HG03108 (cell line): ENCODE results near the gene FOXE1.

Source experiments
- ATAC-seq: cut with Tn5 transposase; IDR thresholded peaks from one replicate; pipeline ENCODE4 v1.9.1; 2021; ENCODE audit warnings: moderate library complexity; ENCODE audit not compliant: unreplicated experiment

The FOXE1 gene

GRCh38 chr9:97848215-97848479 lies 4.9 kb upstream of the FOXE1 start:
- ATAC-seq = no peak

- no peak for ATAC-seq
Measured at GRCh38 chr9:97848480-97849237, 4.4 kb upstream of the FOXE1 start.

GRCh38 chr9:97849980-97850379 lies 3.0 kb upstream of the FOXE1 start:
- no peak for ATAC-seq

GRCh38 chr9:97850746-97851445 lies 2.1 kb upstream of the FOXE1 start:
- no peak for ATAC-seq

- no peak for ATAC-seq
Measured at GRCh38 chr9:97851446-97851883, 1.6 kb upstream of the FOXE1 start.

GRCh38 chr9:97852001-97852398 lies 1.0 kb upstream of the FOXE1 start:
- ATAC-seq = no peak

GRCh38 chr9:97852399-97853055 lies 499 bp upstream of the FOXE1 start:
- no peak for ATAC-seq

GRCh38 chr9:97853844-97854695 lies 1.0 kb downstream of the FOXE1 start:
- no peak for ATAC-seq

GRCh38 chr9:97854696-97855485 lies 1.9 kb downstream of the FOXE1 start:
- no peak for ATAC-seq

- no peak for ATAC-seq
Measured at GRCh38 chr9:97855486-97855875, 2.5 kb downstream of the FOXE1 start.

GRCh38 chr9:97855899-97856298 lies 2.9 kb downstream of the FOXE1 start:
- no peak for ATAC-seq

GRCh38 chr9:97856857-97857605 lies 4.0 kb downstream of the FOXE1 start:
- ATAC-seq = no peak

- no peak for ATAC-seq
Measured at GRCh38 chr9:97857606-97858392, 4.8 kb downstream of the FOXE1 start.

GRCh38 chr9:97858393-97858713 lies 5.3 kb downstream of the FOXE1 start:
- ATAC-seq = no peak

- no peak for ATAC-seq
Measured at GRCh38 chr9:97858826-97859225, 5.8 kb downstream of the FOXE1 start.

- no peak for ATAC-seq
Measured at GRCh38 chr9:97859346-97859745, 6.3 kb downstream of the FOXE1 start.

- ATAC-seq = no peak
Measured at GRCh38 chr9:97860451-97861147, 7.6 kb downstream of the FOXE1 start.

- no peak for ATAC-seq
Measured at GRCh38 chr9:97861148-97861475, 8.1 kb downstream of the FOXE1 start.

GRCh38 chr9:97863314-97863713 lies 10.3 kb downstream of the FOXE1 start:
- ATAC-seq = no peak
